ENCODE data around the gene GPR21.

Gene GPR21, protein sequence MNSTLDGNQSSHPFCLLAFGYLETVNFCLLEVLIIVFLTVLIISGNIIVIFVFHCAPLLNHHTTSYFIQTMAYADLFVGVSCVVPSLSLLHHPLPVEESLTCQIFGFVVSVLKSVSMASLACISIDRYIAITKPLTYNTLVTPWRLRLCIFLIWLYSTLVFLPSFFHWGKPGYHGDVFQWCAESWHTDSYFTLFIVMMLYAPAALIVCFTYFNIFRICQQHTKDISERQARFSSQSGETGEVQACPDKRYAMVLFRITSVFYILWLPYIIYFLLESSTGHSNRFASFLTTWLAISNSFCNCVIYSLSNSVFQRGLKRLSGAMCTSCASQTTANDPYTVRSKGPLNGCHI

DNA sequence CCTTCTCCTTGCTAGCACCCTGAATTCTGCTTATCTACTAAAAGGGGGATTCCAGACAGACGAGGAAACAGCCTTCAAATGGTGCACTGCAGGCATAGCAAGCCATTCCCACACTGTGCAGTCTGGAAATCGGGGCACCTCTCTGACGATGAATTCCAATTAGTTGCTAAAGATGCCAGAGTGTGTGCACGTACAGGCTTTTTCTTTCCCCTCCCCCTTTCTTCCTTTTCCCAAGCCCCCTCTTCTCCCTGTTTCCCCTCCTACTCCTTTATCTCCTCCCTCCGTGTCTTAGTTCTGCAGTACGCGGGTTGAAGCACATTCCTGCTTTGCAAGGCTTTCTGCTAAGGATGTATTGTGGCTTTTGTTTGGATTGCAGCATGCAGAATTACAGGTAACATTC lies at the start of gene GPR21:
Gene GPR21, plus strand, starts transcription at position 316 of the 400 bp plus-strand sequence. CDS start 900 bp downstream, outside the sequence.
- DNase-seq = peak in 13 of 58 donors; percentile 6 to 52 (median 23)

- DNase-seq = no peak
Observed at GRCh38 chr9:122986010-122986409, 47.5 kb upstream of the GPR21 start.

DNA sequence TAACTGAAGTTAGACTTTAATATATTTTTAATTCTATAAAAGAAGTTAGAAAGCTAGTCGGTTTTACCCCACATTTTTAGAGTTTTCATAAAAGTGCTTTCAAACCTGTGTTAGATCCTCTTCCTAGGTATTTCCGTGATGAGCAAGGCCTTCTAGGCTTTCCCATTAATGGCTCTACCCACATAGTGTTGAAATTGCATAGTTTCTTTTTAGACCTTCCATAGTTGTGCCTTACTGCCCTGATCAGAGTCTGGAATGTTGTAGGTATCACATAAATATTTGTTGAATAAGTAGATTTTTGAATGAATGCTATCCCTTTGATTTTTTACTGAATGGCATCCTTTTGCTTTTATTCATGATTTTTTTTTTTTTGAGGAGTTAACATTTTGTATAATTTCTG lies 45.3 kb upstream of the GPR21 start:
- DNase-seq = no peak

DNA sequence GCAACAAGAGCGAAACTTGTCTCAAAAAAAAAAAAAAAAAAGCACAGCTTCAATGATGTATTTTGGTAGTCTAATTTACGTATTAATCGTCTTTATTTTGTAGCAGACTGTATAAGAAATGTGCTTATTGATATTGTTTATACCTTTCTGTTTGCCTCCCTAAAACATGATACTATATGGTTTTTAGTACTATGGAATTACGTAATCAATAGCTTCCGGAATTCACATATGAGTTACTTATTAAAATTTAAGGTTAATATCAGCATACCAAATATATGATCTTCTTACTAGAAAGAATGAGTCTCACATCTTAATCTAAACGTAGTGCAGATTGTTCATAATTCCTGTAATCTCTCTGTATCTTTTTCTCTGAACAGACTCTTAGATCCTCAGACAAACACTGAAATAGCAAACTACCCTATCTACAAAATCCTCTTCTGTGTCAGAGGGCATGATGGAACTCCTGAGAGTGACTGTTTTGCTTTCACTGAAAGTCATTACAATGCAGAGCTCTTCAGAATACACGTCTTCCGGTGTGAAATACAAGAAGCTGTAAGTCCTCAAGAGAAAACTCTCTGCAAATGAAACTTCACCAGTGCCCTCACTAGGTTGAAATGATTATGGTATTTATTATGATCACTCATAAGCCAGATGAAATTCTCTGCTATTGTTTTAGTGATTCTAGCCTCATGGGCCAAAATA lies 44.4 kb upstream of the GPR21 start:
- no peak for DNase-seq

DNA sequence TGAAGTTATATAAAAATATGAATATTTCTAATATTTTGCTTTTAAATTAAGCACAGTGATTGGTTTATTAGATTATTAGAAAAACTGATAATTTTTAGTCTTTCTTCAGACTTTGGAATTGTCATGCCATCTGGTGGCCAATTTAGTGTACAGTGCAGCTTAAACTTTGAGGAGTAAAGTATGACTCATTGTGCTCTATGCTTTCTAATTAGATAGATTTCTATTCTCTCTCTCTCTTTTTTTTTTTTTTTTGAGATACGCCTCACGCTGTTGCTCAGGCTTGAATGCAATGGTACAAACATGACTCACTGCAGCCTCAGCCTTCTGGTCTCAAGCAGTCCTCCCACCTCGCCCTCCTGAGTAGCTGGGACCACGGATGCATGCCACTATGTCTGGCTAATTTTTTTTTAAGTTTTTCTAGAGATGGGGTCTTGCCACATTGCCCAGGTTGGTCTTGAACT lies 42.1 kb upstream of the GPR21 start:
- DNase-seq = peak in 14 of 58 donors; percentile 2 to 44 (median 16)

GRCh38 chr9:122996586-122996985 lies 36.9 kb upstream of the GPR21 start:
- DNase-seq = no peak

DNA sequence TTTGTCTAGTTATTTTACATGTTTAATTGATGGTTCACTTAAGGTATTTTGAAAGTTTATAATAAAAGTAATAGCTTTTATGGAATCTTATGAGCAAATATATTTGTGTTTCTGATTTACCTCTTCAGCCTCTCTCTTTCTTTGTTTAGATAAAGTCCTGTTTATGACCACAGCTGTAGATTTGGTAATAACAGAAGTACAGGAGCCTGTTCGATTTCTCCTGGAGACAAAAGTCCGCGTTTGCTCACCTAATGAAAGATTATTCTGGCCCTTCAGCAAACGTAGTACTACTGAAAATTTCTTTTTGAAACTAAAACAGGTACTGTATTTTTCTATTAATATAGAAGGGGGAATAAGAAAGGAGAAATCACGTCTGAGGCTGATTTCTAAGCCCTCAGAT lies 35.0 kb upstream of the GPR21 start:
- no peak for DNase-seq

DNA sequence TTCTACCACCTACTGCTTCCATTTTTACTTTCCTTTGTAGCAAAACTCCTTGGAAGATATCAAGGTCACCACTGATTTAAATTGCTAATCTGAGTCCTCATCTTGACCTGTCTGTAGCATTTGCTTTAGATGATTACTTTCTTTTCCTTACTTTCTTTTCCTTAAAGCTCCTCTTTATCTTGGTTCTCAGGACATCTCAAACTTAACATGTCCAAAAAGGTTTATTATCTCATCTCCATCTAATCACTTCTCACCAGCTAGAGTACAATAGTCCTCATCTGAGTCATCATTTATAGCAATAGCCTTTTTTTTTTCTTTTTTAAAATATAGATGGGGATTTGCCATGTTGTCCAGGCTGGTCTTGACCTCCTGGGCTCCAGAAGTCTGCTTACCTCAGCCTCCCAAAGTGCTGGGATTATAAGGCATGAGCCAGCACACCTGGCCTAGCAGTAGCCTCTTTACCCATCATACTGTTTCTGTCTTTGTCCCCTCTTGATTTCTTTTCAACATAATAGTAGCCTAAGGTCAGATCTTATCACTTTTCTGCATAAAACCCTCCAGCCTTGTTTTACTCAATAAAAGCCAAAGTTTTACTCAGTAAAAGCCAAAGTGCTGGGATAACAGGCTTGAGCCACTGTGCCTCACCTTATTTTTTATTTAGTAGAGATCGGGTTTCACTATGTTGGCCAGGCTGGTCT lies 32.9 kb upstream of the GPR21 start:
- no peak for DNase-seq

DNA sequence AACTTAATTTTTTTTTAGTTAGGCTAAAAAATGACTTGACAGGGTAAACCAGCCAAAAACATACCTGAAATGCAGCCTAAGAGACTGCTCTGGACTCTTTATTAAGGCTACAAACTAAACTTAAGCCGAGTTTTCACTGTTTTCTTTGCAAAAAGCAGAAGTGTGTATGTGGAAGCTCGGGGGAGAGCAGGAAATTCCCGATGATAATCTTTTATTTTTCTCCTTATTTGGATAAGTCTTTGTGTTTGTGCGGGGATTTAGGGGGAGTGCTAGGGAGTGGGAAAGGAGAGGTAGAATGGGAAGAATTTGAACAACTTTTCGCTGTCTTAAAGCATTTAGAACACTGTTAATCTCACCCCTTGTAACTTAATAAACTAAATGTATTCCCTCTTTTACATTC lies 30.7 kb upstream of the GPR21 start:
- DNase-seq = no peak

DNA sequence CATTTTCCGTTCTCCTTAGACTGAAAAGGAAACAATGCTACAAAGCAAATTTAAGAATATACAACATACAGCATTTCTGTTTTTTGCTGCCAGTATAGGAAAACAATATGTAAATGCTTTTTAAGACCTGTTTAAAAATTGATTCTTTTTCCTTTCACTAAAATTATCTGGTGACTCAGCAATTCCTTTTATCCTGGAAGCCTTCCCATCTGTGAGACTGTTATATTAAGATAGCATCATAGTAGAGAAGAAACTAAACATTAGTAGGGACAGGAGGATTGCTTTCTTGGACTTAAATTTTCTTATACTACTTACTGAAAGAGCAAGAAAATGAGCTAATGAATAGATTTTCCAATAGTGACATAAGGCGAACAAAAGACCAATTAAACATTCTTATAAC lies 30.0 kb upstream of the GPR21 start:
- DNase-seq = no peak

DNA sequence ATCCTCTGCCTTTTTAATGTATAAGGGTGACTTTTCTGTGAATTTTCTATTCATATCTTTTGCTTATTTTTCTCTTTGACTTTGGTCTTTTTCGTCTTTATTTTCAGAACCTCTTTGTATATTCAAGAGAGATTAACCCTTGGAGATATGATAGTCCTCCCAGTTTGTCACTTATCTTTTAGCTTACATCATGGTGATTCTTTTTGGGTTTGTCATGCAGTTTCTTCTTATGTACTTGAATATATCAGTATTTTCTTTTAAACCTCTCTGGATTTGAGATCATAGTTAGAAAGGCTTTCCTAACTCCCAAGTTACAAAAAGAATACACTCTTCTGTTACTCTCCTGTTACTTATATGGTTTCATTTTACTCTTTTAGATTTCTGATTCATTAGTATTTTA lies 27.5 kb upstream of the GPR21 start:
- no peak for DNase-seq

DNA sequence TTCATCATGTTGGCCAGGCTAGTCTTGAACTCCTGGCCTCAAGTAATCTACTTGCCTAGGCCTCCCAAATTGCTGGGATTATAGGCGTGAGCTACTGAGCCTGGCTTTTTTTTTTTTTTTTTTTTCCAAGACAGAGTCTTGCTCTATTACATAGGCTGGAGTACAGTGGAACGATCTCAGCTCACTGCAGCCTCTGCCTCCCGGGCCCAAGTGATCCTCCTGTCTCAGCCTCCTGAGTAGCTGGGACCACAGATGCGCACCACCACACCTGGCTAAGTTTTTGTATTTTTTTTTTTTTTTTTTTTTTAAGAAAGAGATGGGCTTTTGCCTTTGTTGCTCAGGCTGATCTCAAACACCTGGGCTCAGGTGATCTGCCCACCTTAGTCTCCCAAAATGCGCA lies 26.2 kb upstream of the GPR21 start:
- DNase-seq = no peak

DNA sequence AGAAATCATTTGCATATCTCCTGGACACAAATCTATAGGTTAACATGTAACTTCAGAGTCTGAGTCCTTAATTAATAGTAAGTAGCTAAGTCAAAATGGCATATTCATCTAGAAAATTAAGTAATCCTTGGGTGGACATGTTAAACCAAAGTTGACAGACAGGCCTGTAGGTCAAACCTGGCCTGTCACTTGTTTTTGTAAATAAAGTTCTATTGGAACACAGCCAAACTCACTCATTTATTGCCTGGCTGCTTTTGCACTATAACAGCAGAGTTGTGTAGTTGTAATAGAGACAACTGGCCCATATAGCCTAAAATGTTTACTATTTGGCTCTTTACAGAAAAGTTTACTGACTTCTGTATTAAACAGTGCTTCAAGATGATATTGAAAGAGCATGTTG lies 24.6 kb upstream of the GPR21 start:
- no peak for DNase-seq

- no peak for DNase-seq
Observed at GRCh38 chr9:123011380-123011779, 22.1 kb upstream of the GPR21 start.

DNA sequence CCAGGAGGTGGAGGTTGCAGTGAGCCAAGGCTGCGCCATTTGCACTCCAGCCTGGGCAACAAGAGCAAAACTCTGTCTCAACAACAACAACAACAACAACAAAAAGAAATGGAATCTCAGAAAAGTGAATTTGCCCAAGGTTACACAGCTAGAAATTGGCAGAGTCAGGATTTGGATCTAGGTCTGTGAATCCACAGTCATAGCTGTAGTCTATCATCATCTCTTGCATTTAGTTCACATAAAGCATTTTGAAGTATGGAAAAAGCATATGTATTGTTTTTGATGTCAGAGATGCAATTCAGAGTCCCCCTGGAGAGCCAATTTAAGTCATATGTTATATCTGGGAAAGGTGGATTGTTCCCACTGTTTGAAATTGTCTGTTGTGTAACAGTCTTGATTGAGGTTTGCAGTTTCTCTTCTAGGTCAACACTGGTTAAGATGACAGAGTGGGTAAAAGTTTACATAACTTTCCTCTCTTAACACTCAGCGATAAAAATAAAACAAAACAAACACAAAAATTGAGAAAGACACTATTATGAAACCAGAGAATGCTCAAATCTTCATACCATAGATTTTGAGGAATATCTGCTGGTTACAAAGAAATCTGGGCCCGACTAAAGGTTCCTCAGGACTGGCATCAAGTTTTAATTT lies 21.5 kb upstream of the GPR21 start:
- no peak for DNase-seq

GRCh38 chr9:123016631-123017030 lies 16.8 kb upstream of the GPR21 start:
- no peak for DNase-seq

DNA sequence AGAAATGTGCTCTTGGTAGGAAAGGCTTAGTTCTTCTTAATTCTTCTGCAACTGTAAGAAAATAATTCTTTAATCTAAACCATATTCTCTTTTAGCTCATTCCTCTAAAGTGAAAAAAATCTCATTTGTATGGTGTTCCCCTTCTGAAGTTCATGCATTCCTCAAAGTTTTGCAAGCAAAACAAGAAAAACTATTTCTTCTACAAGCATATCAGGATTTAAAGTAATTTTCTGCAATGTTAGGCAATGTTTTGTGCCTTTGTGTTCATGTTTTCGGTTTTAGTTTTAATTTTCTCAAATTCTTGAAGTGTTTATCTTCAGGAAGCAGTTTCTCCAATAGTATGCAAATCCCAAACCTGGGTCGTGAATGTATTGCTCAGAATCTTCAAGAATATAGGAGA lies 12.7 kb upstream of the GPR21 start:
- no peak for DNase-seq

DNA sequence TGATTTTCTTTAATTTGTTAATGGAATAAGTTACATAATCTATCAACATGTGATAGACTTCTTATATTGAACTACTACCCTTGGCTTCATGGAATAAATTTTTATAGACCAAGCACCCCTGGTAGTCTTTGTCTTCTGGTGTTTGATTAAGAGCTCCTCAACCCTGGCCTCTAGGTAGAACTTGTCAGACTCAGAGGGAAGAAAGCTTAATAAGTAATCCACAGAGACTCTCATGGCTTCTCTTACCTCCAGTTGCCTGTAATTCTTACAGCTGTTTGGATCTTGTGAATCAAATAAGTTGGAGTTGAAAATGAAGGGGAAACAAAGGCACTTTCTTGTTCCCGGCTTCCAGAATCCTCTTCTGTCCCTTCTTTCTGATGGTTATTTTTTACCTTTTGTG lies 7.0 kb upstream of the GPR21 start:
- DNase-seq = no peak

GRCh38 chr9:123027517-123027916 lies 6.0 kb upstream of the GPR21 start:
- DNase-seq = no peak

DNA sequence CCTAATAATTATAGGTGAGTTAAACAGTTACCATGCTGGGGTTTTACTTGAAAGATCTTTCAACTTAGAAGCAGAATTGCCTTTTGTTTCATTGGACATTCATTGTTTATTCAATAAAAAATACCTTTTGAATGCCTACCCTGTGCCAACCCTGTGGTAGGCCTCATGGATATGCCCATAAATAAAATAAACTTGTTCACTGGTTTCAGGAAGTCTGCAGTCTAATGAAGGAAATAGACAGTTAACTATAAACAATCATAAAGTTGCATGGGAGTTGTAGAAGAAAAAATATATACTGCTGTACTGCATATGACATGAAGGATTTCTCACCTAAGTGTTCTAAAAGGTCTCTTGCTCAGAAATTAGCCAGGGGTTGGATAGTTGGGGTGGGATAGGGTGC lies 5.3 kb upstream of the GPR21 start:
- no peak for DNase-seq

DNA sequence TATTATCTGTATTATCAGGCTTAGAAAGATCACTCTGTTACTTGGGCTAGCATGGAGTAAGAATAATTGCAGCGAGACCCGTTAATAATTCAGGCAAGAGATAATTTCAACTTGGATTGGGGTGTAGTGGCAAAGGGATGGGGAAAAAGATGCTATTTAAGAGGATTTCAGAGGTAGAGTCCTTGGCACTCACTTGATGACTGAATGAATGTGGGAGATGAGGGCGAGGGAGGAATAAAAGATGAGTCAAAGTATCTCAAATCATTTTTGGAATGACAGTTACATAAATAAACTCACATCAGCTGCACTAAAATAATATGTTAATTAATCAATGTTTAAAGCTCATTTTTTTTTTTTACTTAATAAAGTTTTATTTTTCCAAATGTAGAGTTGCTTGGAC lies 4.5 kb upstream of the GPR21 start:
- no peak for DNase-seq

DNA sequence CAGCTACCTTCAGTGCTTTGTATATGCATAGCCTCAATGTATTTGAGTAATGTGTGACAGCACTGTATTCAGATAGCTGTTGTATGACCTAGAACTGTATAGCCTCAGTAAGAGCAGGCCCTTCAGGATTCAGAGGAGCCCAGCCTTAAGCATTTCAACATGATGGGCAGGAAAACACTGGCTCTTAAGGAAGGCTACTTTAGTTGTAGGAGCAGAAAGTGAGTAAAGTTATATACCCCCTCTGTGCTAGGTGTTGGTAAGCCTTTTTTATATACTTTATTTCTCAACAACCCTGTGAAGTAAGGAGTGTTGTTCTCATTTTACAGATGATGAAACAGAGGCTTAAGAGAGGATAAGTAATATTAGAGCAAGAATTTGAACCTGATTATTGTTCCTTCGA lies 1.5 kb upstream of the GPR21 start:
- no peak for DNase-seq

Measured in anterior cingulate cortex (tissue), 58 donors.